Testis (tissue), 3 donors: ENCODE data around the gene EIF1B. TPM values are rescaled to one million over a fixed set of nuclear protein-coding genes. Genes with fewer than 3 reads are reported as not detected.
"Not testable (repeated sequence)": the region's sequence is repeated elsewhere in the genome, so short reads cannot be mapped to it uniquely, and the experiment has no call there.

Experiments used
- DNase-seq: peaks from one replicate; pipeline ENCODE4 v3.0.0-alpha.2; 2019
- H3K27ac ChIP-seq, 2 donors: fragments of 200-600 bp; sonication (generic); one replicate each; pipeline ENCODE4 v1.5.1; 2019
- H3K27me3 ChIP-seq: fragments of 200-600 bp; sonication (generic); one replicate; pipeline ENCODE4 v1.5.1; 2019
- H3K36me3 ChIP-seq: fragments of 200-600 bp; sonication (generic); one replicate; pipeline ENCODE4 v1.5.1; 2017; ENCODE audit warnings: low read depth; ENCODE audit errors: missing control alignments
- H3K4me1 ChIP-seq: fragments of 200-600 bp; sonication (generic); one replicate; pipeline ENCODE4 v1.5.1; 2019
- H3K4me3 ChIP-seq, 2 donors: fragments of 200-600 bp; sonication (generic); one replicate each; pipeline ENCODE4 v1.5.1; 2017 to 2019
- H3K9me3 ChIP-seq: fragments of 200-600 bp; sonication (generic); one replicate; pipeline ENCODE4 v1.5.1; 2017
- CTCF ChIP-seq, 3 experiments: fragments of 450-650 bp in 2 of 3; fragments of 200-600 bp in 1 of 3; sonication (generic) in 1 of 3; IDR thresholded peaks; one replicate each; pipeline ENCODE4 v1.5.1; 2016 to 2019; ENCODE audit warnings: antibody characterized with exemption in 3 of 3, mild to moderate bottlenecking in 2 of 3, moderate library complexity in 1 of 3
- POLR2A ChIP-seq: fragments of 450-650 bp; IDR thresholded peaks from one replicate; pipeline ENCODE4 v1.6.1; 2017; ENCODE audit warnings: antibody characterized with exemption, mild to moderate bottlenecking, moderate library complexity
- WGBS, 2 donors: methylation state at CpG; one replicate each; pipeline ENCODE4 v1.1.5; 2018; 5-methylcytosine and 5-hydroxymethylcytosine counted together
- intact Hi-C: fragments of 100-400 bp; cut with DNase I; formaldehyde crosslinking; loops from one replicate; pipeline ENCODE4 v1.15.1; 2023; ENCODE audit warnings: low total_unique reads
- polyA plus RNA-seq: library from polyadenylated mRNA; stranded (reverse); fragments of 350-450 nt; fragmentation: Illumina TruSeq; extraction: RNeasy Lipid Tissue Mini Kit (QIAGEN cat#74804); gene quantifications from one replicate; pipeline ENCODE4 v1.2.3, GENCODE V29; 2014; ENCODE audit warnings: low read depth, low replicate concordance; ENCODE audit not compliant: insufficient read depth
- total RNA-seq, 2 donors: library from RNA; depleted of rRNA; stranded (reverse); fragments of >200 nt; gene quantifications; one replicate each; pipeline ENCODE4 v1.2.3, GENCODE V29; 2016

The EIF1B gene
- total and polyA plus RNA-seq, 3 donors from 2014 or later = 28.6 to 165 (median 49.6) TPM

DNA sequence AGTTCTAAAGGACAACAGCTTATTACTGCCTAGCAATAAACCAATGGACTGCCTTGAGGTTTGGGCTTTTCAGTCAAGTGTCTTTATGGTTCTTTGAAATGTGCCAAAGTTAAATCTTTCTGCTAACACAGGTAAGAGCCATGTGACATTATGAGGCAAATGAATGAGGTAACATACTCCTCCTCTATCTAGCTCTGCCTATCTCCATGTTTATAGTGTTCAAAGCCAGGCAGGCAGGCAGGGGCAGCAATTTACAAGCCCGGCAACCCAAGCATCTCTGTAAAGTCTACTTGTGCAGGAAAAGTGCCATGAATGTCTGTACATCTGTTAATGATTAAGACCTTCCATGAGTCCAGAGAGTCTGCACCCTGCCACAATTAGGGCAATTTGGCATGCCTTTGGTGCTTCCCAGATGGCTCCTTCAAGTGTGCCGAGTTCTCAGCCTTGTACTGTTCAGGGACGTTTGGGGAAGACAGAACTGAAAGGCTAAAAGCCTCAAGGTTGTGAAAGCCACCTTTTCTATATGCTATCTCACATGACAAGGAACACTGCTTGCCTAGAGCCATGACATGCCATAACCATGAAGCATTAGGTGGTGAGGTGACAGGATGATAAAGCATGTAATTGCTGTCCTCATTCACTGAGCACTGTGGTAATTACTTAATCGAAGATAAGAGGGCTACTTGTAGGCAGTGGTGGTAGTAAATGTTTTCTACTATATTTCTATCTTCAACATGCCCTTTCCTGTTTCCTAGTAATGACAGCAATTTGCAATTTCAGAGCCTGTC is 41.4 kb upstream of the EIF1B start:
- Histone ChIP-seq H3K27me3 (no peaks in the 10 kb centered on the region), H3K4me1 (no peaks in the 10 kb centered on the region), H3K36me3 (no peaks in the 10 kb centered on the region), H3K4me3 (no peak overlapping the region), H3K9me3 (no peaks in the 10 kb centered on the region), H3K27ac (no peak overlapping the region)
- intact Hi-C loops = no loop called here
- WGBS, 2 donors = 49 to 68% methylated on average over 4 of the region's 4 CpGs
- no peak for TF ChIP-seq POLR2A
- TF ChIP-seq CTCF (IDR thresholded peaks at IDR 0.05) = no peak
- no peak for DNase-seq

DNA sequence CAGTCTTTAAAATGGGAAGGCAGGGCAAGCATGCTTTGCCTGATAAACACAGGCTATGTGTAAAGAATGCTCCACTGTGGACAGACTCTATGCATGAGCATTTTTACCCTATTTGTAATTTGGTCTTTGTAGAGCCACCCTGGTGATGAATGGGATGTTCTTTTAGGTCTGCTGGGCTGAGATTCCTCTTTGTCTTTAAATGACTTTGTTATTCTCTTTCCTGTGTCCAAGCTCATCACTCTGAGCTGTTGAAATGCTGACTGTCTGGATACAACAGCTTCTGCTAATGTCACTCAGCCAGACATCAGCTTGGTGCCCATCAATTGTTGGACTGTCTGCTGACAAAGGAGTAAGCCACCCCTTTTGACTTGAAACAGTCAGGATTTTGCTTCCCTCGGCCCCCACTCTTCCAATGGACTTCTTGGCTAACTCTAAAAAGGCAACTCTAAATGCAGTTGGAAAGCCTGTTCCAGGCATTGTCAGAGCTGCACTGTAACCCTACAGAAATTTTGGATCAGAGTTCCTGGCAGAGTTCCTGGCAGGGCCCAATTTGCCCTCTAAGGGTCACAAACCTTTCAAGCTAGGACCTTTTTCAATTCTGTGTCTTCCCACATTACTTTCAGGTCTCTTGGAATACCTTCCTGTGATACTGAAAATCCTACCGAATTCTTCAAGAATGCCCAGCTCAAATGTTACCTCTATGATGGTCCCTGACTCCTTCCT is 40.5 kb upstream of the EIF1B start:
- Histone ChIP-seq H3K36me3 (no peaks in the 10 kb centered on the region), H3K27me3 (no peaks in the 10 kb centered on the region), H3K4me3 (no peak overlapping the region), H3K4me1 (no peaks in the 10 kb centered on the region), H3K9me3 (no peaks in the 10 kb centered on the region), H3K27ac (no peak overlapping the region)
- no peak for DNase-seq
- TF ChIP-seq CTCF (IDR thresholded peaks at IDR 0.05) (no peak), POLR2A (no peak)
- WGBS, 2 donors = 90 to 100% methylated on average over 2 of the region's 2 CpGs
- intact Hi-C loops = no loop called here

- WGBS, 2 donors = 0% methylated on average over 1 of the region's 1 CpG
These were observed 30.7 kb upstream of the EIF1B start for GRCh38 chr3:40278791-40279190.

DNA sequence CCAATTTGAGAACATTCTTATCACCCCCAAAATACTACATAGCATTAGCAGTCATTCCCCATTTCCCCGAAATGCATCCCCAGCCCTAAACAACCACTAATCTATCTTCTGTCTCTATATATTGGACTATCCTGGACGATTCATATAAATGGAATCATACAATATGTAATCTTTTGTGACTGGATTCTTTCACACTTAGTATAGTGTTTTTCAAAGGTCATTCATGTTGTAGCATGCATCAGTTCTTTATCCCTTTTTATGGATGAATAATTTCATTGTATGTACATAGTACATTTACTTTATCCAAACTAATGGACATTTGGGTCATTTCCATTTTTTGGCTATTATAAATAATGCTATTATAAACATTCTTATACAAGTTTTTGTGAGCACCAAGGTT is 27.5 kb upstream of the EIF1B start:
- no peak for DNase-seq
- Histone ChIP-seq H3K27me3 (no peaks in the 10 kb centered on the region), H3K9me3 (no peaks in the 10 kb centered on the region), H3K4me1 (no peaks in the 10 kb centered on the region), H3K4me3 (no peak overlapping the region), H3K36me3 (no peaks in the 10 kb centered on the region), H3K27ac (no peak overlapping the region)
- TF ChIP-seq CTCF (IDR thresholded peaks at IDR 0.05) (no peak), POLR2A (no peak)
- intact Hi-C loops = no loop called here
- 81 to 86% methylated on average over 2 of the region's 2 CpGs for WGBS, 2 donors

More at GRCh38 chr3:40278791-40279190, 30.7 kb upstream of the EIF1B start:
- intact Hi-C loops = no loop called here
- Histone ChIP-seq H3K9me3 (no peaks in the 10 kb centered on the region), H3K4me1 (no peaks in the 10 kb centered on the region), H3K4me3 (no peak overlapping the region), H3K27me3 (no peaks in the 10 kb centered on the region), H3K27ac (no peak overlapping the region), H3K36me3 (no peaks in the 10 kb centered on the region)
- DNase-seq = no peak
- TF ChIP-seq POLR2A = no peak
- no peak for TF ChIP-seq CTCF (IDR thresholded peaks at IDR 0.05)

- intact Hi-C loops, DNase-seq, H3K9me3 ChIP-seq, H3K4me1 ChIP-seq, H3K27me3 ChIP-seq, H3K36me3 ChIP-seq, H3K4me3 ChIP-seq, H3K27ac ChIP-seq: not testable (repeated sequence)
- 95 to 99% methylated on average over 5 of the region's 5 CpGs for WGBS, 2 donors
These were observed 26.4 kb upstream of the EIF1B start for GRCh38 chr3:40283057-40283456.
